ENCODE measurements around the gene HTRA1.

HTRA1 gene

DNA sequence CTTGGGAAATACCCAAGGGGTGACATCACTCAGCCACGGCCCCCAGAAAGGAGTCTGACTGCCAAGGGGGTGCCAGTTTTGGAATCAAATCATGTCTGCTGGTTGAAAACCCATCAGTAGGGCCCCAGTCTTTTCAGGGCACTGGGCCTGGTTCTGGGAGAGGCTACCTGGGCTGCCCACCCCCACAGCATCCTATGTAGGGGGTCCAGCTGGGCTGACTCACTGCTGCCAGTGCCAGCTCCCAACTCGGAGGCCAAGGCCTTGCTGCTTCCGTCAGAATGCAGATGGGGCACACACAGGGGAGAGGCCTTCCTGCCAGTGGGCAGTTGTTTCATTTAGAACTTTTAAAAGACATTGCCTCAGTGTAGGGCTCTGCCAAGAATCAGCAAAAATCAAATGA lies 59.7 kb downstream of the HTRA1 start:
- no peak for DNase-seq

GRCh38 chr10:122524811-122525210 lies 63.5 kb downstream of the HTRA1 start:
- no peak for DNase-seq

- DNase-seq, result peak; percentile 7
These were observed 64.4 kb downstream of the HTRA1 start for GRCh38 chr10:122525788-122526187.

DNA sequence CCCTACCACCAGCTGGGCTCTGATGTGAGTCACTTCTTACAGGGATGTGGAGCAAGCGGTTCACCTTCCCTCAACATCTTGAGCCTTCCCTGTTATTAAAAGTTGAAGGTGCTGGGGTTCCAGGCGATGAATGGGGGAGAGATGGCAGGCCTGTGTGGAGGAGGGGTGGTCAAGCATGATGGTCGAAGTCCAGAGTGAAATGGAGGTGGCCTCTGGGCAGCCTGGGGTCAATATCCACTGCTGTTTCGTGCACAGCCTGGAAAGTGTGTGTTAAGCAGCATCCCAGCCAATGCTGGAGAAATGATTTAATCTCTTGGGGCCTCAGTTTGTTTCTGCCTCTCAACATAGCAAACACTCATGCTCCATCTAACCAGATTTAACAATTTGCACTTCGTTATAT lies 65.5 kb downstream of the HTRA1 start:
- no peak for DNase-seq

- DNase-seq, result no peak
These were observed 68.8 kb downstream of the HTRA1 start for GRCh38 chr10:122530177-122530576.

DNA sequence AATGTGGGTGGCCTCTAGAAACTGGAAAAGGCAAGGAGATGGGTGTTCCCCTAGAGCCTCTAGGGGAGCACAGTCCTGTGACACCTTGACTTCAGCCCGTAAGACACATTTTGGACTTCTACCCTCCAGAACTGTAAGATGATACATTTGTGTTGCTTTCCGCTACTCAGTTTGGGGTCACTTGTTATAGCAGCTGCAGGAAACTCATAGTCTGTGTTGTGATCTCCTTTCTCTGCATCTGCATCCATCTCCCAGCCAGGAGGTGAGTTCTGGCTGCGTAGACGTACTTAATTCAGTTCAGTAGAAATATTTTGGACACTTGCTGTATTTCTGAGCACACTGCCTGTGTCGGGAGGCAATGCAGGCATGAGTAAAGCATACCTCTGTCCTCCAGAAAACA lies 69.9 kb downstream of the HTRA1 start:
- no peak for DNase-seq

GRCh38 chr10:122531939-122532338 lies 70.6 kb downstream of the HTRA1 start:
- DNase-seq, result no peak

GRCh38 chr10:122532601-122533296 lies 71.4 kb downstream of the HTRA1 start:
- DNase-seq, result no peak

- DNase-seq, result no peak
These were observed 76.2 kb downstream of the HTRA1 start for GRCh38 chr10:122537545-122537944.

- DNase-seq, result no peak
These were observed 80.2 kb downstream of the HTRA1 start for GRCh38 chr10:122541541-122542002.

DNA sequence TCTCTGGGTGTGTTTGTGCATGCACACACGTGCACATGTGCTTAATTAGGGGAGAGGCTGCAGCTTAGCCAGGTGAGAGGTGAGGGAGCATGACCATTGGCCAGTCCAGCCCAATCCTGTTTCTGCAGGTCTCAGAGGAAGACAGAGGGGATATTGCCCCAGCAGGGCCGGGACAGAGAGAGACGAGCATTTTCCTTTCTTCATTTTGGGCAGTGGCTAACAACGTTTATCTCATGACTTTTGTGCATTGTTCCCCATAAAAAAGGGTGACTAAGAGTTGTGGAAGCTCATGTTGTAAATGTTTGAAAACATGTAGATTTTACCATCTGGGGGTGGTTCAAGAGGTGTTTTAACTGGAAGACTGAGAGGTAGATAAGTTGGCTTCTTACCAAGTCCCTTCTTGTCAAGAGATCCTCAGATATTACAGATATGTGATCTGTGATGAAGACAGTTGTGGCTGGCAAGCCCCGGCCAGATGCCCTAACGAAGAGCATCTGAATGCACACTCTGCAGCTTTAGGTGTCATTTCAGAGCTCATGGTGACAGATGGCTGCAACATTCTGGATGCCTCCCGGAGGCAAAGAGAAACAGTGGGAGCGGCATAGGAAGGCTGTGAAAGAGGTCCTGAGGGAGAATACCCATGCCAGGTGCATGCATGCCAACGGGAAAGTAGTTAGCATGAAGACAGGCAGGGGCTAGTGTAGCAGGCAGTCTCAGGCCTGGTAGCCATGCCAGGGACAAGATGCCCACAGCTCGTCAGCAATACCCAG lies 82.5 kb downstream of the HTRA1 start:
- no peak for DNase-seq

GRCh38 chr10:122544493-122544892 lies 83.1 kb downstream of the HTRA1 start:
- DNase-seq, result no peak

DNA sequence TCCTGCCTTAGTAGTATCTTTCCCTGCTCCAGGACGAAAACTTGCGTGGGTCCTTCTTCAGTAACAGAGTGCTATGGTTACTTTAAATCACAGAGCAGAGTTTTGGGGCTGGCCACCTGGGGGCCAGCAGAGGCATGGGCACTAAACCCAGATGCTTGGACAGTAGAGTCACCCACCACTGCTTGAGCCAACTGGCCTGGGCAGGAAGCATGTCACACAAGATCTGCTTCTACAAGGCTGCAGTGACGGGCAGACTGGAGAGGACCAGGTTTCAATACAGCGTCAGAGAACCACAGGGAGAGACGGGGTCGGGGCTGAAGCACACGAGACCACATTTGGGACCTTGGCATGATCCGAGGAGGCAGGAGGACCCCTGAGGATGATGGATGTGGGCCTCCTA lies 84.9 kb downstream of the HTRA1 start:
- no peak for DNase-seq

GRCh38 chr10:122548407-122549085 lies 87.2 kb downstream of the HTRA1 start:
- no peak for DNase-seq

- DNase-seq, result no peak
These were observed 88.3 kb downstream of the HTRA1 start for GRCh38 chr10:122549636-122550035.

GRCh38 chr10:122550427-122550826 lies 89.1 kb downstream of the HTRA1 start:
- no peak for DNase-seq

DNA sequence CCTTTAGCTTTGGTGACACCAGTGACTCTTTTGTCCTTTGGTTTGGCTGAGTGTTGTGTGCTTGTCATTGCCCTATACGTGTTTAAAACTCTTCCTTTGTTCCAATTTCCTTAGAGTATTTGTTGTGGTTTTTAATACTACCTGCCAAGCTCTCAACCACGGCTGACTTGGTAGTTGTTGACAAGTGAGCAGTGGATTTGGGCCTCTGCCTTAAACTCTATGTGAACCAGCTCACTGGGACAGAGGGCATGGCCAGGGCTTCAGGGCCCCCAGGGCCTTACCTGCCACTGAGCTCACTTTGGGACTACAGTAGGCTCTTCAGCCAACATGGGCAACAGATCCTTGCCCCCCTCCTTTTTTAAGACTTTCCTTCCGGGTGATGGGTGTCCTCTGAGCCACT lies 89.6 kb downstream of the HTRA1 start:
- DNase-seq, result no peak

- DNase-seq, result no peak
These were observed 90.1 kb downstream of the HTRA1 start for GRCh38 chr10:122551450-122551849.

GRCh38 chr10:122553341-122553740 lies 92.0 kb downstream of the HTRA1 start:
- DNase-seq, result no peak

DNA sequence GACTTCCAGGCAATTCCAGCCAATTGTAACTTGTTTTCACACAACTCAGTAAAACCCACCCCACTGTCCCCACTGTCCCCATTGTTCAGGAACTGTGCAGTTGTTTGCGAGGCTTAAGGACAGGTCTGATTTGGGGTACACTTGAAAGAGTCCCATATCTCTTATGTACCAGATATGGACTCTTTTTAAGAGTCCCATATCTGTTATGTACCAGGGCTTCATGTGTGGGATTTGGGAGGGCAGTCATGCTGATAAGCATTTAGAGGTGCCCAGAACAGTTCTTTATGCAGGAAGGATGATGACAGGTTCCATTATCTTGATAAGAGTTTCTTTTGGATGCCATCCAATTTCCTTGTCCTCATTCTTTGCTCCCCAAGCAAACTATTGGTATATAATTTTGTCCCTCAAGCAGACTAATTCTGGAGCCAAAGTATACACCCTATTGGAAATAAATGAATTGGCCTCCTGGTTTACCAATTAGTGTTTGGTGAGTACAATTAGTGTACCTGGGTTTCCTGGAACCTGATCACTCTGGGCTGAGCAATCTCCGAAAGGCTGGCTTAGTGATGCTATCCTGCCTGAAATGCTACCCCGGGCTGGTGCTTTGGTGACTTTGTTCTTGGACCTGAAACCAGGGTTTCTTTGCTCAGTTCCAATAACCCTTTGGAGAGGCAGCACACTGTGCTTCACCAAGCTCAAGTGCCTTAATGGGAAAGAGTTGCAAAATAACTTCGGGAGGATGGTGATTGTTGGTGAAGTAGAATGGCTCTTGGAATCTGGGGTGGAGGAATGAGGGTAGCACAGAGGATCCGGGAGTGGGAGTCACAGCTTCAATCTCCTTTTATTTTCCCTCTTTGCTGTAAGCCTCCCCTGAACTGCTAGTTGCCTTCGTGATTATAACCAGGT lies 93.0 kb downstream of the HTRA1 start:
- DNase-seq, result no peak

- DNase-seq, result no peak
These were observed 94.1 kb downstream of the HTRA1 start for GRCh38 chr10:122555442-122555841.

DNA sequence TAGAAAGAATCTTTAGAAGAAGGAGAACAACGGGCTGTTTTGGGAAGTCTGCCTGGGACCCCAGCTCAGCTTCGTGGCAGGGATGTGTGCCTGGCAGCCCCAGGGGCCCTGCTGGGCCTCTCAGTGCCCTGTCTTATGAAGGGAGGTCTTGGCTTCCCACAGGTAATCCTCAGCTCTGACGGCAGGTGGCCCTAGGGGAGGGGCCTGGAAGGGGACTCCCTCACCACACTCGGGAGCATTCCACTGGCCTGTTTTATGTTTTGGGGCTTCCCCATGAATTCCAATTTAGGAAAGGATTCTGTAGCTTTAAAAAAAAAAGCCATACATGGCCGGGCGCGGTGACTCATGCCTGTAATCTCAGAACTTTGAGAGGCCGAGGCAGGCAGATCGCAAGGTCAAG lies 96.2 kb downstream of the HTRA1 start:
- DNase-seq, result no peak

- no peak for DNase-seq
These were observed 97.1 kb downstream of the HTRA1 start for GRCh38 chr10:122558452-122558851.
